Mammary epithelial cell (primary cell): ENCODE results near the gene DPEP2NB.

Source experiments
- CTCF ChIP-seq, 2 donors: IDR thresholded peaks in 1 of 2; conservative IDR thresholded peaks in 1 of 2; 2 replicates each; pipeline ENCODE4 v1.5.1; 2011 to 2012; ENCODE audit warnings: inconsistent platforms in 2 of 2, low read length in 2 of 2, mild to moderate bottlenecking in 2 of 2, control low read depth in 1 of 2, low read depth in 1 of 2; ENCODE audit not compliant: insufficient read depth in 1 of 2; ENCODE audit errors: extremely low read depth in 1 of 2
- EZH2 ChIP-seq: IDR thresholded peaks from 2 replicates; pipeline ENCODE4 v1.6.1; 2012; ENCODE audit warnings: low read length, inconsistent platforms, borderline replicate concordance

DNA sequence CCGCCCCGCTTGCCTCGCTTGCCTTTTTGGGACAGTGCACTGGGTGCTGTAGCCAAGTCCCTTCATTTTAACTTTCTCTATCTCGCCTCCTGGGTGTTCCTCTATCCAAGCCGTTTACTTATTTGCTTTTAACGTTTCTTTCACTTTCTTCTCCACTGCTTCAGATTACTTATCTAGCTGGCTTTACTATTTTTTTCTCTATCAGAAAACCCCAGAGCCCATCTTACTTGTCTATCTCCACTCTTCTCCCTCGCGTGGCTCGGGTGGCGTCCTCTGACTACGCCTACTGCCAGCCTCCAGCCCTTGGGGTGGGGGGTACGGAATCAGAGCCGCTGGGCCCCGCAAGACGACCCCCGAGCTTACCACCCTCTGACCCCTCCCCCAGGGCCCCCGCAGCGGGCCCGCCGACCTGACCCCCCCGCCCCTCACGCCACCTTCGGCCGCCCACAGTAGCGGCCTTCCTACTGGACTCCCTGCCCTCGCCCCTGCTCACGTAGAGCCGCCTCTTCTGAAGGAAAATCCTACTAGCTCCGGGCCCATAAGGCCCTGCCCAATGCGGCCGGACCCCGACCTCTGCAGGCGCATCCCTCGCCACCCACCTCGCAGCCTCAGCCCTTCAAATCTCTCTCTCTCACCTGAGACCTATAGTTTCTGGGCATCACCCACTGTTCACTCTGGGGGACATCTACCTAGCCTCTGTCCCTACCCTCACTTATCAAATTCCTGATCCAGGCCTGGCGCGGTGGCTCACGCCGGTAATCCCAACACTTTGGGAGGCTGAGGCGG lies 46.3 kb downstream of the DPEP2NB start:
- TF ChIP-seq EZH2 (no peak), CTCF (conservative IDR thresholded peaks at IDR 0.05 in 1 of 2, IDR thresholded peaks at IDR 0.05 in 1 of 2; ENCODE audit: extremely low read depth in 1 of 2, insufficient read depth in 1 of 2, low read depth in 1 of 2, low read length in 2 of 2) (no peak)
